Fibroblast of lung (primary cell): ENCODE measurements around the gene COL4A1.

Experiments used
- EZH2 ChIP-seq: IDR thresholded peaks from 2 replicates; pipeline ENCODE4 v1.5.1; 2012; ENCODE audit warnings: low read length, control low read depth, mild to moderate bottlenecking; ENCODE audit errors: missing control alignments
- TF ChIP-seq, protein P1 (sequence below), 2 donors: IDR thresholded peaks in 1 of 2; conservative IDR thresholded peaks in 1 of 2; 1 replicate in 1 of 2; 2 replicates in 1 of 2; pipeline ENCODE4 v1.5.1; 2011 to 2012; ENCODE audit warnings: low read length in 2 of 2, control low read depth in 1 of 2, inconsistent platforms in 1 of 2, low read depth in 1 of 2, mild to moderate bottlenecking in 1 of 2

DNA sequence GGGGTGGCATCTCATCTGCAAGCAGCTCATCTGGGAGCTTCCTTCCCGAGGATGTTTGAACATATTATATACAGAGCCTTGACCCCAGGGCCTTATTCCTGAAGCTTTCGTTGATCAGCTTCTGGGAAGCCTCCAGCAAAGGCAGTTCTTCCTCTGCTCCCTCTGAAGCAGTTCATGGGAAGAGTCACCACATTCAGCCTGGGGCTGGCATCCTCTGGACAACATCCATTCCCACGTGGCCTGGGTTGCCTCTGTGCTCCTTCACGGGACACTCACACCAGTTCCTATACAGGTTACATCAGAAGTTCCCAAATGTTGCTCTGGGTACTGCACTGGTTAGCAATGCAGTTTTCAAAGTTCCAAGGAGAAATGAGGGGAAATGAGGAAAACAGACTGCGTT, 29.7 kb upstream of the COL4A1 start:
- TF ChIP-seq, protein P1, sequence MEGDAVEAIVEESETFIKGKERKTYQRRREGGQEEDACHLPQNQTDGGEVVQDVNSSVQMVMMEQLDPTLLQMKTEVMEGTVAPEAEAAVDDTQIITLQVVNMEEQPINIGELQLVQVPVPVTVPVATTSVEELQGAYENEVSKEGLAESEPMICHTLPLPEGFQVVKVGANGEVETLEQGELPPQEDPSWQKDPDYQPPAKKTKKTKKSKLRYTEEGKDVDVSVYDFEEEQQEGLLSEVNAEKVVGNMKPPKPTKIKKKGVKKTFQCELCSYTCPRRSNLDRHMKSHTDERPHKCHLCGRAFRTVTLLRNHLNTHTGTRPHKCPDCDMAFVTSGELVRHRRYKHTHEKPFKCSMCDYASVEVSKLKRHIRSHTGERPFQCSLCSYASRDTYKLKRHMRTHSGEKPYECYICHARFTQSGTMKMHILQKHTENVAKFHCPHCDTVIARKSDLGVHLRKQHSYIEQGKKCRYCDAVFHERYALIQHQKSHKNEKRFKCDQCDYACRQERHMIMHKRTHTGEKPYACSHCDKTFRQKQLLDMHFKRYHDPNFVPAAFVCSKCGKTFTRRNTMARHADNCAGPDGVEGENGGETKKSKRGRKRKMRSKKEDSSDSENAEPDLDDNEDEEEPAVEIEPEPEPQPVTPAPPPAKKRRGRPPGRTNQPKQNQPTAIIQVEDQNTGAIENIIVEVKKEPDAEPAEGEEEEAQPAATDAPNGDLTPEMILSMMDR (conservative IDR thresholded peaks at IDR 0.05 in 1 of 2, IDR thresholded peaks at IDR 0.05 in 1 of 2; ENCODE audit: low read depth in 1 of 2, low read length in 2 of 2): no peak
- TF ChIP-seq EZH2: no peak
